ENCODE measurements around the gene NRXN3.

NRXN3 gene

GRCh38 chr14:79862045-79862444, 1691.9 kb downstream of the NRXN3 start:
- no peaks in the 10 kb centered on the region for H3K9me3 ChIP-seq (ENCODE audit: insufficient read depth, low read depth, low read length)
- no peak overlapping the region for H3K27ac ChIP-seq (ENCODE audit: low read length)
- H3K36me3 ChIP-seq (ENCODE audit: insufficient read depth, low read depth, low read length) = no peaks in the 10 kb centered on the region
- H3K27me3 ChIP-seq (ENCODE audit: insufficient read depth, low read length) = no peaks in the 10 kb centered on the region
- H3K4me1 ChIP-seq (ENCODE audit: insufficient read depth, low read length) = no peaks in the 10 kb centered on the region
- no peak overlapping the region for H3K4me3 ChIP-seq (ENCODE audit: low read length)
- H3K9ac ChIP-seq (ENCODE audit: low read depth, low read length) = no peak overlapping the region

GRCh38 chr14:79871136-79871535, 1701.0 kb downstream of the NRXN3 start:
- Histone ChIP-seq H3K4me3 (ENCODE audit: low read length) (no peak overlapping the region), H3K9me3 (ENCODE audit: insufficient read depth, low read depth, low read length) (no peaks in the 10 kb centered on the region), H3K27ac (ENCODE audit: low read length) (no peak overlapping the region), H3K27me3 (ENCODE audit: insufficient read depth, low read length) (no peaks in the 10 kb centered on the region), H3K9ac (ENCODE audit: low read depth, low read length) (no peak overlapping the region), H3K4me1 (ENCODE audit: insufficient read depth, low read length) (no peaks in the 10 kb centered on the region), H3K36me3 (ENCODE audit: insufficient read depth, low read depth, low read length) (no peaks in the 10 kb centered on the region)

GRCh38 chr14:79878229-79878628, 1708.1 kb downstream of the NRXN3 start:
- no peak overlapping the region for H3K9ac ChIP-seq (ENCODE audit: low read depth, low read length)
- H3K36me3 ChIP-seq (ENCODE audit: insufficient read depth, low read depth, low read length) = no peaks in the 10 kb centered on the region
- H3K4me1 ChIP-seq (ENCODE audit: insufficient read depth, low read length) = no peaks in the 10 kb centered on the region
- no peak overlapping the region for H3K4me3 ChIP-seq (ENCODE audit: low read length)
- H3K27ac ChIP-seq (ENCODE audit: low read length) = no peak overlapping the region
- H3K9me3 ChIP-seq (ENCODE audit: insufficient read depth, low read depth, low read length) = no peaks in the 10 kb centered on the region
- H3K27me3 ChIP-seq (ENCODE audit: insufficient read depth, low read length) = no peaks in the 10 kb centered on the region

GRCh38 chr14:79878785-79879184, 1708.6 kb downstream of the NRXN3 start:
- Histone ChIP-seq H3K9ac (ENCODE audit: low read depth, low read length) (no peak overlapping the region), H3K27ac (ENCODE audit: low read length) (no peak overlapping the region), H3K36me3 (ENCODE audit: insufficient read depth, low read depth, low read length) (no peaks in the 10 kb centered on the region), H3K9me3 (ENCODE audit: insufficient read depth, low read depth, low read length) (no peaks in the 10 kb centered on the region), H3K27me3 (ENCODE audit: insufficient read depth, low read length) (no peaks in the 10 kb centered on the region), H3K4me1 (ENCODE audit: insufficient read depth, low read length) (no peaks in the 10 kb centered on the region), H3K4me3 (ENCODE audit: low read length) (no peak overlapping the region)

GRCh38 chr14:79881299-79881698, 1711.1 kb downstream of the NRXN3 start:
- Histone ChIP-seq H3K4me3 (ENCODE audit: low read length) (no peak overlapping the region), H3K4me1 (ENCODE audit: insufficient read depth, low read length) (no peaks in the 10 kb centered on the region), H3K36me3 (ENCODE audit: insufficient read depth, low read depth, low read length) (no peaks in the 10 kb centered on the region), H3K9me3 (ENCODE audit: insufficient read depth, low read depth, low read length) (no peaks in the 10 kb centered on the region), H3K27ac (ENCODE audit: low read length) (no peak overlapping the region), H3K27me3 (ENCODE audit: insufficient read depth, low read length) (no peaks in the 10 kb centered on the region), H3K9ac (ENCODE audit: low read depth, low read length) (no peak overlapping the region)

GRCh38 chr14:79890527-79890926, 1720.4 kb downstream of the NRXN3 start:
- H3K4me1 ChIP-seq (ENCODE audit: insufficient read depth, low read length) = no peaks in the 10 kb centered on the region; the same call in 1 of the 2 replicates
- no peak overlapping the region for H3K9ac ChIP-seq (ENCODE audit: low read depth, low read length)
- no peak overlapping the region for H3K27ac ChIP-seq (ENCODE audit: low read length)
- no peaks in the 10 kb centered on the region for H3K36me3 ChIP-seq (ENCODE audit: insufficient read depth, low read depth, low read length)
- no peak overlapping the region for H3K4me3 ChIP-seq (ENCODE audit: low read length)
- no peaks in the 10 kb centered on the region; the same call in 1 of the 2 replicates for H3K9me3 ChIP-seq (ENCODE audit: insufficient read depth, low read depth, low read length)
- no peaks in the 10 kb centered on the region for H3K27me3 ChIP-seq (ENCODE audit: insufficient read depth, low read length)

- no peak overlapping the region for H3K27ac ChIP-seq (ENCODE audit: low read length)
- no peaks in the 10 kb centered on the region; the same call in 1 of the 2 replicates for H3K9me3 ChIP-seq (ENCODE audit: insufficient read depth, low read depth, low read length)
- no peak overlapping the region for H3K4me3 ChIP-seq (ENCODE audit: low read length)
- H3K36me3 ChIP-seq (ENCODE audit: insufficient read depth, low read depth, low read length) = no peaks in the 10 kb centered on the region
- no peaks in the 10 kb centered on the region; the same call in 1 of the 2 replicates for H3K4me1 ChIP-seq (ENCODE audit: insufficient read depth, low read length)
- no peak overlapping the region for H3K9ac ChIP-seq (ENCODE audit: low read depth, low read length)
- H3K27me3 ChIP-seq (ENCODE audit: insufficient read depth, low read length) = no peaks in the 10 kb centered on the region
Observed at GRCh38 chr14:79896009-79896408, 1725.8 kb downstream of the NRXN3 start.

- H3K9me3 ChIP-seq (ENCODE audit: insufficient read depth, low read depth, low read length) = no peaks in the 10 kb centered on the region
- no peak overlapping the region for H3K27ac ChIP-seq (ENCODE audit: low read length)
- no peaks in the 10 kb centered on the region for H3K36me3 ChIP-seq (ENCODE audit: insufficient read depth, low read depth, low read length)
- H3K4me1 ChIP-seq (ENCODE audit: insufficient read depth, low read length) = no peaks in the 10 kb centered on the region; the same call in 1 of the 2 replicates
- no peaks in the 10 kb centered on the region for H3K27me3 ChIP-seq (ENCODE audit: insufficient read depth, low read length)
- no peak overlapping the region for H3K9ac ChIP-seq (ENCODE audit: low read depth, low read length)
- no peak overlapping the region for H3K4me3 ChIP-seq (ENCODE audit: low read length)
Observed at GRCh38 chr14:79899610-79900009, 1729.4 kb downstream of the NRXN3 start.

- no peaks in the 10 kb centered on the region for H3K9me3 ChIP-seq (ENCODE audit: insufficient read depth, low read depth, low read length)
- H3K36me3 ChIP-seq (ENCODE audit: insufficient read depth, low read depth, low read length) = no peaks in the 10 kb centered on the region
- H3K9ac ChIP-seq (ENCODE audit: low read depth, low read length) = no peak overlapping the region
- H3K4me1 ChIP-seq (ENCODE audit: insufficient read depth, low read length) = no peaks in the 10 kb centered on the region
- no peak overlapping the region for H3K27ac ChIP-seq (ENCODE audit: low read length)
- H3K27me3 ChIP-seq (ENCODE audit: insufficient read depth, low read length) = no peaks in the 10 kb centered on the region
- H3K4me3 ChIP-seq (ENCODE audit: low read length) = no peak overlapping the region
Observed at GRCh38 chr14:79904497-79904896, 1734.3 kb downstream of the NRXN3 start.

- no peaks in the 10 kb centered on the region for H3K36me3 ChIP-seq (ENCODE audit: insufficient read depth, low read depth, low read length)
- H3K27me3 ChIP-seq (ENCODE audit: insufficient read depth, low read length) = no peaks in the 10 kb centered on the region
- H3K9ac ChIP-seq (ENCODE audit: low read depth, low read length) = no peak overlapping the region
- H3K27ac ChIP-seq (ENCODE audit: low read length) = no peak overlapping the region
- no peaks in the 10 kb centered on the region for H3K9me3 ChIP-seq (ENCODE audit: insufficient read depth, low read depth, low read length)
- H3K4me3 ChIP-seq (ENCODE audit: low read length) = no peak overlapping the region
- H3K4me1 ChIP-seq (ENCODE audit: insufficient read depth, low read length) = no peaks in the 10 kb centered on the region; the same call in 1 of the 2 replicates
Observed at GRCh38 chr14:79906994-79907393, 1736.8 kb downstream of the NRXN3 start.

GRCh38 chr14:79910086-79910485, 1739.9 kb downstream of the NRXN3 start:
- no peaks in the 10 kb centered on the region; the same call in 1 of the 2 replicates for H3K4me1 ChIP-seq (ENCODE audit: insufficient read depth, low read length)
- no peak overlapping the region for H3K27ac ChIP-seq (ENCODE audit: low read length)
- H3K9me3 ChIP-seq (ENCODE audit: insufficient read depth, low read depth, low read length) = no peaks in the 10 kb centered on the region
- no peak overlapping the region for H3K9ac ChIP-seq (ENCODE audit: low read depth, low read length)
- no peak overlapping the region for H3K4me3 ChIP-seq (ENCODE audit: low read length)
- no peaks in the 10 kb centered on the region for H3K27me3 ChIP-seq (ENCODE audit: insufficient read depth, low read length)
- no peaks in the 10 kb centered on the region for H3K36me3 ChIP-seq (ENCODE audit: insufficient read depth, low read depth, low read length)

- no peak overlapping the region for H3K27ac ChIP-seq (ENCODE audit: low read length)
- H3K9ac ChIP-seq (ENCODE audit: low read depth, low read length) = no peak overlapping the region
- no peaks in the 10 kb centered on the region; the same call in 1 of the 2 replicates for H3K4me1 ChIP-seq (ENCODE audit: insufficient read depth, low read length)
- H3K36me3 ChIP-seq (ENCODE audit: insufficient read depth, low read depth, low read length) = no peaks in the 10 kb centered on the region
- H3K27me3 ChIP-seq (ENCODE audit: insufficient read depth, low read length) = no peaks in the 10 kb centered on the region
- no peak overlapping the region for H3K4me3 ChIP-seq (ENCODE audit: low read length)
- H3K9me3 ChIP-seq (ENCODE audit: insufficient read depth, low read depth, low read length) = no peaks in the 10 kb centered on the region
Observed at GRCh38 chr14:79911744-79912143, 1741.6 kb downstream of the NRXN3 start.
